ENCODE measurements around the gene GPR65. TPM values are rescaled to one million over a fixed set of nuclear protein-coding genes. Genes with fewer than 3 reads are reported as not detected.

The GPR65 gene
- total and polyA plus RNA-seq, 10 of the 15 experiments (the other 5 are each of a cell fraction or from before 2014, with no cell fraction given): 4.4 to 14.7 (median 9.4) TPM

DNA sequence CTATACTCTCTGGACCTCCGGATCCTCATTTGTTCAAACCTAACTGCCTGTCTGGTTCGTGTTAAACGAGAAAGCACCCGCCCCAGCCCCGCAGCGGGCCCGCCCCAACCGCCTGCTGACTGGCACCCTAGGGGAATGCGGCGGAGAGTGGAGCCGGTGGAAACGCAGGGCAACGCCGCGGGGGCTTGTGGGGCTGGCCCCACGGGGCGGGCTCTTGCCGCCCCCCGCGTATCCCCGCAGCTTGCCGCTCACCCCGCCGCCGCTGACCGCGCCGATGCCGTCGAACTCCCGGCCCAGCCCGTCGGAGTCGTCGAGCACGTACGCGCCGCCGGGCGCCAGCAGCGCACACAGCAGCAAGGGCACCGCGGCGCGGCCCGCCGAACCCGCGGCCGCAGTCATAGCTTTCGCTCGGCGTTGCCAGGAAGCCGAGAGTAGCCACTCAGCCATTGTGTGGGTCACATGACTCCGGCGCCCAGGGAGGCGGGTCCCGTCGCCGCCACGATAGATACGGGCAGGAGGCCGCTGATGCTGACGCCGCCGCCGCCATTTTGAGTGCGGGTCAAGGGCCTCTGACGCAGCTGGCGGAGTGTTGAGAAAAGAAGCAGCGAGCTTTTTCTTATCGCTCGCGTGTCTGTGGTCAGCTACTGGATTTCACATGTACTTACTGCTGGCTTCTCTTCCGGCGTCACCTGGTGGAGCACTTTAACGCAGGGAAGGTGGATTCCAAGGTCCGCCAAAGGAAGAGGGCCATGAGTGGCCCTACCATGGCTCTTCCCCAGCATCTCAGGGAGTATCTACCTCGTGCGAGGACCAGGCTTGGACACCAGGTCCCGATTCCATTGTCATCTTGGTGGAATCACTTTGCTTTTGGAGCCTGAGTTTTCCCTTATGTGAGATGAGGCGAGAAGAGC, 12.0 kb upstream of the GPR65 start, which contains the start of gene GALC (continued):
- TF ChIP-seq MYC (IDR thresholded peaks at IDR 0.05; ENCODE audit: insufficient read depth, insufficient read length, insufficient replicate concordance, low read length, severe bottlenecking) (no peak), STAT3 (IDR thresholded peaks at IDR 0.05; ENCODE audit: low read depth, low read length) (no peak), NFYB (IDR thresholded peaks at IDR 0.05; ENCODE audit: insufficient read depth, low read depth, low read length) (0 out of 2 replicates have a peak, but pooled peaks have one; percentile 8), MEF2A (IDR thresholded peaks at IDR 0.05; ENCODE audit: insufficient read depth, low read depth, low read length) (0 out of 2 replicates have a peak, but pooled peaks have one; percentile 16), DPF2 (IDR thresholded peaks at IDR 0.05) (peak; percentile 87; the same call in 1 of the 2 replicates), MTA2 (IDR thresholded peaks at IDR 0.05; ENCODE audit: low read depth) (peak; percentile 72), ZNF217 (IDR thresholded peaks at IDR 0.05) (peak; percentile 66), SMAD1 (IDR thresholded peaks at IDR 0.05; ENCODE audit: low read depth, partially characterized antibody) (peak; percentile 80), NFYA (IDR thresholded peaks at IDR 0.05; ENCODE audit: borderline replicate concordance, low read depth, low read length) (no peak), ASH2L (IDR thresholded peaks at IDR 0.05; ENCODE audit: borderline replicate concordance, low read depth) (no peak), CTCF (IDR thresholded peaks at IDR 0.05 in 2 of 3, conservative IDR thresholded peaks at IDR 0.05 in 1 of 3; ENCODE audit: control insufficient read depth in 2 of 3, extremely low read depth in 1 of 3, insufficient read depth in 1 of 3, low read depth in 3 of 3, low read length in 3 of 3) (0 out of 6 replicates have a peak, but pooled peaks of 1 of the 3 experiments have one; percentile 4), POLR2AphosphoS2 (IDR thresholded peaks at IDR 0.05; ENCODE audit: low read depth, low read length) (peak; percentile 45; the same call in 1 of the 2 replicates), JUND (IDR thresholded peaks at IDR 0.05; ENCODE audit: low read depth, low read length) (0 out of 2 replicates have a peak, but pooled peaks have one; percentile 33), ZNF274 (IDR thresholded peaks at IDR 0.05; ENCODE audit: insufficient read depth, insufficient read length) (no peak), NR2C1 (IDR thresholded peaks at IDR 0.05) (peak; percentile 88), NFIC (IDR thresholded peaks at IDR 0.05; ENCODE audit: low read depth, low read length) (no peak; the same call in 1 of the 2 replicates), TCF12 (IDR thresholded peaks at IDR 0.05; ENCODE audit: low read depth, low read length) (peak; percentile 89), PML (IDR thresholded peaks at IDR 0.05; ENCODE audit: low read length) (no peak), CHD4 (IDR thresholded peaks at IDR 0.05) (no peak), YY1 (IDR thresholded peaks at IDR 0.05; ENCODE audit: low read depth, low read length) (peak; percentile 100), FOXM1 (IDR thresholded peaks at IDR 0.05; ENCODE audit: low read depth, low read length) (peak; percentile 70; the same call in 1 of the 2 replicates)
- TF ChIP-seq, protein P1, sequence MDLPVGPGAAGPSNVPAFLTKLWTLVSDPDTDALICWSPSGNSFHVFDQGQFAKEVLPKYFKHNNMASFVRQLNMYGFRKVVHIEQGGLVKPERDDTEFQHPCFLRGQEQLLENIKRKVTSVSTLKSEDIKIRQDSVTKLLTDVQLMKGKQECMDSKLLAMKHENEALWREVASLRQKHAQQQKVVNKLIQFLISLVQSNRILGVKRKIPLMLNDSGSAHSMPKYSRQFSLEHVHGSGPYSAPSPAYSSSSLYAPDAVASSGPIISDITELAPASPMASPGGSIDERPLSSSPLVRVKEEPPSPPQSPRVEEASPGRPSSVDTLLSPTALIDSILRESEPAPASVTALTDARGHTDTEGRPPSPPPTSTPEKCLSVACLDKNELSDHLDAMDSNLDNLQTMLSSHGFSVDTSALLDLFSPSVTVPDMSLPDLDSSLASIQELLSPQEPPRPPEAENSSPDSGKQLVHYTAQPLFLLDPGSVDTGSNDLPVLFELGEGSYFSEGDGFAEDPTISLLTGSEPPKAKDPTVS (IDR thresholded peaks at IDR 0.05; ENCODE audit: low read depth, low read length): no peak
- TF ChIP-seq, protein P2, sequence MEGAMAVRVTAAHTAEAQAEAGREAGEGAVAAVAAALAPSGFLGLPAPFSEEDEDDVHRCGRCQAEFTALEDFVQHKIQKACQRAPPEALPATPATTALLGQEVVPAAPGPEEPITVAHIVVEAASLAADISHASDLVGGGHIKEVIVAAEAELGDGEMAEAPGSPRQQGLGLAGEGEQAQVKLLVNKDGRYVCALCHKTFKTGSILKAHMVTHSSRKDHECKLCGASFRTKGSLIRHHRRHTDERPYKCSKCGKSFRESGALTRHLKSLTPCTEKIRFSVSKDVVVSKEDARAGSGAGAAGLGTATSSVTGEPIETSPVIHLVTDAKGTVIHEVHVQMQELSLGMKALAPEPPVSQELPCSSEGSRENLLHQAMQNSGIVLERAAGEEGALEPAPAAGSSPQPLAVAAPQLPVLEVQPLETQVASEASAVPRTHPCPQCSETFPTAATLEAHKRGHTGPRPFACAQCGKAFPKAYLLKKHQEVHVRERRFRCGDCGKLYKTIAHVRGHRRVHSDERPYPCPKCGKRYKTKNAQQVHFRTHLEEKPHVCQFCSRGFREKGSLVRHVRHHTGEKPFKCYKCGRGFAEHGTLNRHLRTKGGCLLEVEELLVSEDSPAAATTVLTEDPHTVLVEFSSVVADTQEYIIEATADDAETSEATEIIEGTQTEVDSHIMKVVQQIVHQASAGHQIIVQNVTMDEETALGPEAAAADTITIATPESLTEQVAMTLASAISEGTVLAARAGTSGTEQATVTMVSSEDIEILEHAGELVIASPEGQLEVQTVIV (IDR thresholded peaks at IDR 0.05; ENCODE audit: borderline replicate concordance, partially characterized antibody): no peak

All from GM12878 (cell line).